ENCODE data around the gene ZFR. TPM values are rescaled to one million over a fixed set of nuclear protein-coding genes. Genes with fewer than 3 reads are reported as not detected.
"Not testable (repeated sequence)": the region's sequence is repeated elsewhere in the genome, so short reads cannot be mapped to it uniquely, and the experiment has no call there.

Gene ZFR
- total RNA-seq, 4 donors from 2014 or later = 35.6 to 64.1 (median 57.4) TPM

DNA sequence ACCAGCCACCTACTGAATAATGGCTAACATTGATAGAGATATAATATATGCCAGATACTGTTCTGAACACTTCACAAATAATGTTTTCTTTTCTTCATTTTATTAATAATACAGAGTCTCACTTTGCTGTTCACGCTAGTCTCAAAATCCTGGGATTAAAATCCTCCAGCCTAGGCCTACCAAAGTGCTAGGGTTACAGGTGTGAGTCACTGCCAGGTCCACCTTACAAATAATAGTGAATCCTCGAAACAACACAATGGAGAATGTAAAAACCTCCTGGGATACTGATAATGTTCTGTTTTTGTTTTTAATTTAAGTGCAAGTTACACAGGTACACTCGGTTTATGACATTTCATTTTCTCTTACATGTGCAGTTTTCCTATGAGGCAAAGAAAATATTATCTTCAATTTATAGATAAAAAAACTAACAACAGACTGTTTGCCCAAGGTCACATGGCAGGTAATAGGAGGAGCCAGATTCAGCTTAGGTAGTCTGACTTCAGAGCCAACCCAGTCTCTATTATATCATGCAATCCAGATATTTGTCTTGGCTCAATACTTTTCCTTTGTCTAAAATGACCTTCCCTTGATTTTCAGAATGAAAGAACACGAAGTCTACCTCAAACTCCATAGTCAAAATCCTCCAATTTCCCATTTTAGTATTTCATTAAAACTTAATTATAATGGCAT is 7.8 kb downstream of the ZFR start:
- in situ Hi-C loops (cut with MboI; ENCODE audit: low pct_ligation_motif_present in 1 of 4, low pct_unique_long_range_greater_than_20kb in 1 of 4, low sequenced_read_pairs in 3 of 4) (no loop called here), intact Hi-C loops (cut with DNase I; ENCODE audit: low total_unique reads) (no loop called here)
- Histone ChIP-seq H3K9me3 (no peaks in the 10 kb centered on the region), H3K27me3 (no peaks in the 10 kb centered on the region), H3K4me1 (peaks cover 8 to 77% (median 45%) of the 10 kb centered on the region in 4 donors), H3K4me3 (no peak overlapping the region), H3K27ac (peak overlapping the region in 2 of 4 donors; percentile 29 to 36), H3K36me3 (no peaks in the 10 kb centered on the region)
- 77% methylated on average over 4 of the region's 4 CpGs for WGBS, 2 donors (ENCODE audit: low coverage in 1 of 2)
- no peak for DNase-seq
- no peak for TF ChIP-seq POLR2A (IDR thresholded peaks at IDR 0.05)
- TF ChIP-seq EP300 (IDR thresholded peaks at IDR 0.05; ENCODE audit: low read depth) = no peak
- TF ChIP-seq, protein P1, sequence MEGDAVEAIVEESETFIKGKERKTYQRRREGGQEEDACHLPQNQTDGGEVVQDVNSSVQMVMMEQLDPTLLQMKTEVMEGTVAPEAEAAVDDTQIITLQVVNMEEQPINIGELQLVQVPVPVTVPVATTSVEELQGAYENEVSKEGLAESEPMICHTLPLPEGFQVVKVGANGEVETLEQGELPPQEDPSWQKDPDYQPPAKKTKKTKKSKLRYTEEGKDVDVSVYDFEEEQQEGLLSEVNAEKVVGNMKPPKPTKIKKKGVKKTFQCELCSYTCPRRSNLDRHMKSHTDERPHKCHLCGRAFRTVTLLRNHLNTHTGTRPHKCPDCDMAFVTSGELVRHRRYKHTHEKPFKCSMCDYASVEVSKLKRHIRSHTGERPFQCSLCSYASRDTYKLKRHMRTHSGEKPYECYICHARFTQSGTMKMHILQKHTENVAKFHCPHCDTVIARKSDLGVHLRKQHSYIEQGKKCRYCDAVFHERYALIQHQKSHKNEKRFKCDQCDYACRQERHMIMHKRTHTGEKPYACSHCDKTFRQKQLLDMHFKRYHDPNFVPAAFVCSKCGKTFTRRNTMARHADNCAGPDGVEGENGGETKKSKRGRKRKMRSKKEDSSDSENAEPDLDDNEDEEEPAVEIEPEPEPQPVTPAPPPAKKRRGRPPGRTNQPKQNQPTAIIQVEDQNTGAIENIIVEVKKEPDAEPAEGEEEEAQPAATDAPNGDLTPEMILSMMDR (IDR thresholded peaks at IDR 0.05) = no peak
- no peak for TF ChIP-seq POLR2AphosphoS5 (IDR thresholded peaks at IDR 0.05)

DNA sequence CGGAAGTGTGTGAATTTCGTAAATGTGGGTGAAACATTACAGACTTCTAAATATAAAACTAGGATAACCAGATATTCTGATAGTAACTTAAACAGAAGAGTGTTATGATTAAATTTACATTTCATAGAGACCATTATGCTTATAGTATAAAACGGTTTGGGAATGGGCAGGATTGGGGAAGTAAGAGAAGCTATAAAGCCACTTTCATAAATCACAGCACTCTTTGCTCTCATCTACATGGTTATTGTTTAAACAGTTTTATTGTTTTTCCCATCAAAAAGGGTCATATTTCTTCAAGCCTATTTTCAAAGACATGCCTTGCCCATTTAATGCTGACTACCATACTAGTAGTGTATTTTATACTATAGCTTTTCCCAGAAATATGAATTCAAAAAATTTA is 9.2 kb downstream of the ZFR start:
- Histone ChIP-seq H3K27ac (peak overlapping the region in 3 of 4 donors; percentile 21 to 56 (median 32)), H3K27me3 (no peaks in the 10 kb centered on the region), H3K36me3 (no peaks in the 10 kb centered on the region), H3K4me3 (no peak overlapping the region), H3K4me1 (peaks cover 4 to 71% (median 40%) of the 10 kb centered on the region in 4 donors), H3K9me3 (no peaks in the 10 kb centered on the region)
- in situ Hi-C loops (cut with MboI; ENCODE audit: low pct_ligation_motif_present in 1 of 4, low pct_unique_long_range_greater_than_20kb in 1 of 4, low sequenced_read_pairs in 3 of 4) = no loop called here
- DNase-seq = no peak
- intact Hi-C loops (cut with DNase I; ENCODE audit: low total_unique reads) = no loop called here
- TF ChIP-seq, protein P1 (IDR thresholded peaks at IDR 0.05) = no peak
- no peak for TF ChIP-seq POLR2AphosphoS5 (IDR thresholded peaks at IDR 0.05)
- no peak for TF ChIP-seq POLR2A (IDR thresholded peaks at IDR 0.05)
- no peak for TF ChIP-seq EP300 (IDR thresholded peaks at IDR 0.05; ENCODE audit: low read depth)
- WGBS, 2 donors (ENCODE audit: low coverage in 1 of 2) = 54 to 55% methylated on average over 3 of the region's 3 CpGs

DNA sequence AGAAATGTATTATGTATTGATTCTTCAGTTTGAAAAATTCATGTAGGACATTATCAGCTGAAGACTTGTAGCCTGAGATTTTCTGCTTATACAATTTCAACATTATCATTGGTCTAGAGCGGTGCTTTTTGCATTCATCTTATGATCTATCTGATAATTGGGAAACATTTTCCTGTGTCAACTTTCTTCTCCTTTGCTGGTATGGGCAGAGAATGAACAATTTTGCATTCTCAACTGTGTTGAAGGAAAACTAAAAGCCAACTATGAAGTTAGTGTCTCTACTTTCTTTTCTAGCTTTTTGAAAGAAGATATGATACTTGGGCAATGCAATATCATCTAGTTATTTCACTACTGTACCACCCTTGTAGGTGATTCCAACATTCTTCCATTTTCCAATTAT is 10.3 kb downstream of the ZFR start:
- Histone ChIP-seq H3K4me3 (no peak overlapping the region), H3K4me1 (peaks cover 4 to 69% (median 40%) of the 10 kb centered on the region in 4 donors)
- in situ Hi-C loops (cut with MboI; ENCODE audit: low pct_ligation_motif_present in 1 of 4, low pct_unique_long_range_greater_than_20kb in 1 of 4, low sequenced_read_pairs in 3 of 4) = no loop called here

DNA sequence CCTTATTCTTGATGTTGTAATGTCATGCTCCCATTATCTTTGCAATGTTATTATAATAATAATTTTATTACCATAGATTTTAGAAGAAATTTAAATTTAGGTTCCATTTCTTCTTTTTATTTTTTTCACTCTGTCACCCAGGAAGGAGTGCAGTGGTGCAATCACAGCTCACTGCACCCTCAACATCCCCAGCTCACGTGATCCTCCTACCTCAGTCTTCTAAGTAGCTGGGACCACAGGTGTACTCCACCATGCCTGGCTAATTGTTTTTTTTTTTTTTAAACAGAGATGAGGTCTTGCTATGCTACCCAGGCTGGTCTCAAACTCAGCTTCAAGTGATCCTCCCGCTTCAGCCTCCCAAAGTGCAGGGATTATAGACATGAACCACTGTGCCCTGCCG is 11.9 kb downstream of the ZFR start:
- Histone ChIP-seq H3K27ac (no peak overlapping the region), H3K27me3 (no peaks in the 10 kb centered on the region), H3K36me3 (peaks cover 0 to 9% (median 0%) of the 10 kb centered on the region in 4 donors), H3K4me3 (no peak overlapping the region), H3K9me3 (no peaks in the 10 kb centered on the region), H3K4me1 (peaks cover 4 to 56% (median 33%) of the 10 kb centered on the region in 4 donors)
- intact Hi-C loops (cut with DNase I; ENCODE audit: low total_unique reads) (no loop called here), in situ Hi-C loops (cut with MboI; ENCODE audit: low pct_ligation_motif_present in 1 of 4, low pct_unique_long_range_greater_than_20kb in 1 of 4, low sequenced_read_pairs in 3 of 4) (no loop called here)
- DNase-seq = no peak
- 95 to 100% methylated on average over 3 of the region's 3 CpGs for WGBS, 2 donors (ENCODE audit: low coverage in 1 of 2)
- TF ChIP-seq POLR2A (IDR thresholded peaks at IDR 0.05) (no peak), POLR2AphosphoS5 (IDR thresholded peaks at IDR 0.05) (no peak), EP300 (IDR thresholded peaks at IDR 0.05; ENCODE audit: low read depth) (no peak)
- TF ChIP-seq, protein P1 (IDR thresholded peaks at IDR 0.05) = no peak

More for the DNA sequence above, 10.3 kb downstream of the ZFR start:
- H3K9me3 ChIP-seq = no peaks in the 10 kb centered on the region
- no peaks in the 10 kb centered on the region for H3K27me3 ChIP-seq
- intact Hi-C loops (cut with DNase I; ENCODE audit: low total_unique reads) = no loop called here
- H3K36me3 ChIP-seq = no peaks in the 10 kb centered on the region
- 54 to 55% methylated on average over 1 of the region's 1 CpG for WGBS, 2 donors (ENCODE audit: low coverage in 1 of 2)
- H3K27ac ChIP-seq = no peak overlapping the region
- DNase-seq = no peak
- TF ChIP-seq, protein P1 (IDR thresholded peaks at IDR 0.05) = no peak
- no peak for TF ChIP-seq EP300 (IDR thresholded peaks at IDR 0.05; ENCODE audit: low read depth)
- TF ChIP-seq POLR2A (IDR thresholded peaks at IDR 0.05) = no peak
- no peak for TF ChIP-seq POLR2AphosphoS5 (IDR thresholded peaks at IDR 0.05)

DNA sequence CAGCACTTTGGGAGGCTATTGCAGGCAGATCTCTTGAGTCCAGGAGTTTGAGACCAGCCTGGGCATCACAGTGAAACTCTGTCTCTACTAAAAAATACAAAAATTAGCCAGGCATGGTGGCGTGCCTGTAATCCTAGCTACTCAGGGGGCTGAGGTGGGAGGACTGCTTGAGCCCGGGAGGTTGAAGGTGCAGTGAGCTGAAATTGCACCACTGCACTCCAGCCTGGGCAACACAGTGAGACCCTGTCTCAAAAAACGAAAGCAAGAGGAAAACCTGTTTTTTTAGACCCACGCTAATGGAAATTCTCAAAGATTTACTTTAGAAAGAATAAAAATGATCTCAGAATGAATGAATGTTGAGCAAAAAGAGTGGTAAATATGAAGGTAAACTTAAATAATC is 13.7 kb downstream of the ZFR start:
- DNase-seq; H3K27ac ChIP-seq; H3K4me3 ChIP-seq; H3K27me3 ChIP-seq; intact Hi-C loops (cut with DNase I; ENCODE audit: low total_unique reads); in situ Hi-C loops (cut with MboI; ENCODE audit: low pct_ligation_motif_present in 1 of 4, low pct_unique_long_range_greater_than_20kb in 1 of 4, low sequenced_read_pairs in 3 of 4): not testable (repeated sequence)
- peaks cover 9 to 11% of the 10 kb centered on the region in 2 donors for H3K9me3 ChIP-seq
- 85 to 97% methylated on average over 4 of the region's 4 CpGs for WGBS, 2 donors (ENCODE audit: low coverage in 1 of 2)
- peaks cover 4 to 38% (median 22%) of the 10 kb centered on the region in 4 donors for H3K4me1 ChIP-seq
- peaks cover 0 to 21% (median 4%) of the 10 kb centered on the region in 4 donors for H3K36me3 ChIP-seq
